ENCODE results near the gene CERS1.
"Not testable (repeated sequence)": the region's sequence is repeated elsewhere in the genome, so short reads cannot be mapped to it uniquely, and the experiment has no call there.

CERS1 gene

DNA sequence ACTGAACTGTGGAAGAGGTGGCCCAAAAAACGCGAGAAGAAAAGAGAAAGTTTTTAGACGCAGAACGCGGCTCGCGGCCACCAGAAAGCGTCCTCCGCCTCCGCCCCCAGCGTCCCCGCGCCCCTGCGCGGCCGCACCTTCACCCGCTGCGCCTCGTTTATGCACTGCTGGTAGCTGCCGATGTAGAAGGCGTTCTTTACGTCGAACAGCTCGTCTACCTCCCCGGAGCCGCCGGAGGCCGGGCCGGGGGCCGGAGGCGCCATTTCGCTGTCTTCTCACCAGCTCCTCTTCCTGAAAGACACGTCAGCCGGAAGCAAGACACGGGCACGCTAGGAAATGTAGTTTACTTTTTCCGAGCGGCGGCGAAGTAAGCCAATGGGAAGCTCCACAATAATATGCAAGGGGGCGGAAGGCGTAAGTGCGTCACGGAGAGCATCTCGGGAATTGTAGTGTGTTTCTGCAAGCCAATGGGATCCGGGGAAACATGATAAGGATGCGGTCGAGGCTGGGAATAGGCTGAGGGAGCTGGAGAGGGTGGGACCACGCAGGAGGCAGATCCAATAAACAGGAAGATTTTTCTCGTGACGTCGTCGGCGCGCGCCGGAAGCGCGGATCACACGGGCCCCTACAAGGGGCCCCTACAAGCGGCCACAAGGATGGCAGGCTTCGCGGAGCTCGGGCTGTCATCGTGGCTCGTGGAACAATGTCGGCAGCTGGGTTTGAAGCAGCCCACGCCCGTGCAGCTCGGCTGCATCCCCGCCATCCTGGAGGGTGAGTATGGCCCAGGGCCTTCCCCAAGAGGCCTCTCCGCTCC is 23.3 kb upstream of the CERS1 start, which contains the start of the genes COPE and DDX49:
Gene COPE (minus strand): TSS at position 302 of the 814 bp plus-strand sequence. CDS start 39 bp downstream, at position 263.
Gene DDX49 (plus strand): TSS at position 630 of the 814 bp plus-strand sequence. CDS start 27 bp downstream, at position 657.
- DNase-seq (ENCODE audit: low spot score), result peak; percentile 99

DNA sequence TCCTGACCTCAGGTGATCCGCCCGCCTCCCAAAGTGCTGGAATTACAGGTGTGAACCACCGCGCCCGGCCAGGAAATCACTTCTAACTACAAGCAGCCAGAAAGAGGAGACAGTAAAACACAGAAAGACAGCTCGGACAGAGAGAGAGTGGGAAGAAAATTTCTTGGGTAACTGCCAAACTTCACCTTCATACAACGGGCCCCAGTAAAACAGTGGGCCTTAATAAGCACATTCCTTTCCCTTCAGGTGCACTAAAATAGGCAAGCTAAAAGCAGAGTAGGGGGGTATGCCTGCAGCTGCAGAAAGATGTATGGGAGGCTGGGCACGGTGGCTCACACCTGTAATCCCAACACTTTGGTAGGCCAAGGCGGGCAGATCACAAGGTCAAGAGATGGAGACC is 21.6 kb upstream of the CERS1 start:
- not testable (repeated sequence) for DNase-seq (ENCODE audit: low spot score)

DNA sequence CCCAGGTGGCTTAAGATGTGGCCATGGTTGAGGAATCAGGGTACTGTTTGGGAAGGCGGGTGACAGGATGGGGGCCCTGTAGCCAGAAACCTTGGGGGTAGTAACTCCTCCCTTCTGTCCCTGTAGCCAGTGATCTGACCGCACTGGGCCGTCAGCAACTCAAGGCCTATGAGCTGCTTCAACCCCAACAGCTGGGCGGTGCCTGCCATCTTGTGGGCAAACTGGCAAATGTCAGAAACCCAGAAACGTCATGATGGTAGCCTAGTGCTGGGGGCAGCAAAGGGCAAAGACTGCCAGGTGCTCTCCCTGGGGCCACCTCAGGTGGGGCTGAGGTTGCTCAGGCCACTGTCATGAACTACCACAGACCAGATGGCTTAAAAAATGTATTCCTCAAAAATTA is 19.7 kb upstream of the CERS1 start:
- peak; percentile 36 for DNase-seq (ENCODE audit: low spot score)

DNA sequence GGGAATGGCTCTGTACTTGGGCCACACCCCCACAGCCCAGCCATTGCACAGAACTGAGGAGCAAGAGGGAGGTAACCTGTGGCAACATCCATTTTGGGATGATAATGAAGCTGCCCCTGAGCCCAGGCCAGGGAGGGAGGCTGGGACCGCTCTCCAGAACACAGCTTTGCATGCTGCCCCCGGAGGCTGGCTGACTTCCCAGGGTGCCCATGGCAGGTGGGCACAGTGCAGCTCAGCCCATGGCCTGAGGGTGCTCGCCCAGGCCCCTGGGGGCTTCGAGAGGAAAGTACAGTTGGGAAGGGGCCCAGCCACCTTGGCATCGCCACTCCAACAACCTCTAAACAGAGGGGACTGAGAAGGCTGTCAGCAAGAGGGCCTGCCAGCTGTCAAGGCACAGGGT is 17.5 kb upstream of the CERS1 start:
- no peak for DNase-seq (ENCODE audit: low spot score)

DNA sequence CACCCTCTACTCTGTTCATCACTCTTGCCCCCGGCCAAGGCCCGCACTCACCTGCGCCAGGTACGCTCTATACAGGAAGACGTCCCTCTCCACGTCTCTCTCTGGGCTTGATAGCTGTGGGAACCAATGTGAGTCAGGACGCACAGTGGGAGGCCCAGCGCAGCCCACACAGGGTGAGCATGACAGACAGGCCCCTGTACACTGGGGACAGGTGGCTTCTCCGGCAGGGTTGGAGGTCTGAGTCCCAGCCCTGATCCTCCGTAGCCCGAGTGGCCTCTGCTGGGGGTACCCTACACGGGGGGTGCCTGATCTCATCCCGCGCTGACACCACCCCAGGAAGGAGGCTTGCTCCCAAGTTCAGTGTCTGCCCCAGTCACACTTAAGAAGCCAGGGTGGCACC is 17.0 kb upstream of the CERS1 start:
- DNase-seq (ENCODE audit: low spot score), result no peak

DNA sequence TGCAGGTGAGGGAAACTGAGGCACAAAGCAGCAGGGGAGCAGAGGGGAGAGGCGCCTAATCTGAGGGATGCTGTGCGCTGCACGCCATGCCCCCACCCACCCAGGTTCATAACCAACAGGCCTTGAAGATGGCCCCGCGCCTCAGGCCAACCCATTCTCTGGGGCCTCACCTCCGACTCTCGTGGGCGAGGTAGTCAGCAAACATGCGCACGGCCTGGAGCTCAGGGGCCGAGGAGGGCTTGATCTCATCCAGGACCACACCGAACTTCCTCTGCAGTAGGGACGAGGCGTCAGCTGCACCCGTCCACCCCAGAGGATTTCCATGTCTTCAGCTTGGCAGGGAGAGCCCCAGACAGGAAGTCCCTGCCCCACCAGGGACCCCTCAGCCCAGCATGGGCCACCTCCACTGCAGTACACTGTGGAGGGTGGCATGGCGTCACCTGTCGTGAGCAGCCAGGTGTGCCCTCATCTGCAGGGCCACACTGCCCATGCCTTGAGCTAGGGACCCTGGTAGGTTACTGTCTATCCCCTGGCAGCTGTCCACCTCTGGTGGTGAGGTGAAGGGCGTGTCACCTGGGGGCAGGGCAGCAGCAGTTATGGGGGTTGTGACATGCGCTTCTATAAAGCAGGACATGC is 15.0 kb upstream of the CERS1 start:
- DNase-seq (ENCODE audit: low spot score), result no peak

DNA sequence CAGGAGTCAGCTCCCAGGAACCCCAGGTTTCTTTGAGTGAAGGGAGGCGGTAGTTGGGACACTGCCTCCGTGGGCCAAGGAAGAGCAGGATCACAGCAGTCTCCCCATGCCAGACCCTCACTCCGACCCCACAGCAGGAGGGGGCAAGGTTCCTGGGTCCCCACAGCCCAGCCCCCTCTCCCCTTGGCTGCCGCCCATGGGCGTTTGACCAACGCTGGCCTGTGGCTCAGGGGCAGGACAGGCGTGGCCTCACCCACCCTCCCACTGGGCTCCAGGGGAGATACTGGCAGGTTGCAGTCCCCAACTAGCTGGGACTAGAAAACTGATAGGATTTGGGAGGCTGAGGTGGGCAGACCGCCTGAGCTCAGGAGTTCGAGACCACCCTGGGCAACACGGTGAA is 14.1 kb upstream of the CERS1 start:
- DNase-seq (ENCODE audit: low spot score), result no peak

DNA sequence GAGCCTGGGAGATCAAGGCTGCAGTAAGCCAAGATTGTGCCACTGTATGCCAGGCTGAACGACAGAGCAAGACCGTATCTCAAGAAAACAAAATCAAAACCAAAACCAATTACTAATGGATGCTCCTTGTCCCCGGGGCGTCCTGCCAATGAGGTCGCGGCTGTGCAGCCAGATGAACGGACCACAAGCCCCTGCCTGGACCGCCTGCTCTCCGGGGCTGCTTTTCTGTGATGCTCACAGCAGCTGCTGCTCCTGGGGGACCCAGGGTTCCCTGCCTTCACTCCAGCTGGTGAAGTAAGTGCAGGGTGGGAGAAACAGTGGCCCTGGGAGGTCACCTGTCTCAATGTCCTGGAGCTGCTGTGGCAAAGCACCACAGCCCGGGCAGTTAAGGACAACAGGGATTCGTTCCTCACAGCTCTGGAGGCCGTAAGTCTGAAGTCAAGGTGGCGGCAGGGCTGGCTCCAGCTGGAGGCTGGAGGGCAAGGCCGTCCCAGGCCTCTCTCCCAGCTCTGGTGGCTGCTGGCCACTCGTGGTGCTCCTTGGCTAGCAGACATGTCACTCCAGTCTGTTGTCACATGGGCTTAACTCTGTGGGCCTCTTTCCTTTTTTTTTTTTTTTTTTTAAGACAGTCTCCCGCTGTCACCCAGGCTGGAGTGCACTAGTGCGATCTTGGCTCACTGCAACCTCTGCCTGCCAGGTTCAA is 13.1 kb upstream of the CERS1 start:
- no peak for DNase-seq (ENCODE audit: low spot score)

DNA sequence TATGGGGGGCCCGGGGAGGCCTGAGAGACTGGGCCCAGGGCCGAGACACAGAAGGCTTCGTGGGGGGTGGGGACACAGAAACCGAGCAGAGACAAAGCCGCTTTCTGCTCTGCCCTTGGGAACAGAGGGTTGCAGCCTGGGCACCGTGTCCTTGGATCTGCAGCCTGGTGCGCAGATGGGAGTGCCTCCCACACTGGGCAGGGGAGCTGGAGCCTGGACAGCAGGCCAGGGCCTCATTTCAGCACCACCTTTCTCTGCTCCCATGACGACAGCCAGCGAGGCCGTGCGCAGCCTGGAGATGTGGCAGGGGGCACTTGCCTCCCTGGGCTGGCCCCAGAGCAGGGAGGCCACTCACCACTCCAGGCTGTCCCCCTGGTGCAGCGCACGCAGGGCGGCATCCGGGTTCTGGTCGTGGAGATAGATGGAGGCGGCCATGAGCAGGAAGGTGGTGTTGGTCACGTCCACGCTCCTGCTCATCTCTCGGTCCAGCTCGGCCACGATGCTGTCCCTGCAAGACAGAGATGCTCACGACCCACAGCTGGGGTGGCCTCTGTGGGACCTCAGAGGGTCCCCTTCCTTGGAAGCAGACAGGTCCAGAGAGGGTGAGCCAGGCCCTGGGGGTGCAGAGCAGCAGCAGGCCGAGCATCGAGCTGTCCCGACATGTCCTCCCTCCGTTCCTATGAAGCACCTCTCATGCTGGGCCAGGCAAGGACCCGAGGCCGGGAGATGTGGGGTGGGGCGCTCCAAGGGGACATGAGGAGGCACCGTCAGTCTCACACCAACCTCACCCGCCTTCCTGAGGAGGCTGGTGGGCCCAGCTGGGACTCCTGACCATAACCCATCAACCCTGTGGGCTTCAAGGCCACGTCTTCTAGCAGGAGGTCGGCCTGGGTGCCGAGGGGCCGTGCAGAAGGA is 10.9 kb upstream of the CERS1 start:
- DNase-seq (ENCODE audit: low spot score), result no peak

DNA sequence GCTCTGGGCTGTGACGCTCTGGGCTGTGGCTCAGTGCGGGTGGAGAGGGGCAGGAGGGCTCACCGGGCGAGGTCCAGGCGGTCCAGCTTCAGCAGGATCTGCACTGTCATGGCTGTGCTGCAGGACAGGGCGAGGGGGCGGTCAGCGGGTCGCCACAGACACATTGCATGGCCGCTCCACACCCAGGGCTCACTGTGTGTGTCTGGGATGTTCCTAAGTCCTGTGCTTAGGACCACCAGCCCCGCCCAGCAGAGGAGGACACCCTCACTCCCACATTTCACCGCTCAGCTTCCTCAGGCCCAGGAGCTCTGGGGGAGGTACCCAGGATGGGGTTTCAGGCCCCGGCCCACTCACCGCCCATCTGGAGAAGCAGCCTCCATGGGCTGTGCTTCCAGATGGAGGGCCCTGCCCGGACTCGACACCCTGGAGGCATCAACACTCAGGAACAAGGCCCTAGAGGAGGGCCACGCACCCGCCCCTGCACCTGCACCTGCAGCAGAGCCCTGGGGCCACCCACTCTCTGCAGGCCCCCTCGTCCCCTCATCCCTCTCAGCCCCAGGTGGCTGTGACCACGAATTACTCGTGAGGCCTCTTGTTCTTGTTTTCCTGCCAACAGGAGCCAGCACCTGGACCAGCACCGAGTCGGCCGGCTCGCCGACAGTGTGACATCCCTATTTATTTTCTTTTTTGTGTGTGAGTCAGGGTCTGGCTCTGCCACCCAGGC is 9.7 kb upstream of the CERS1 start:
- DNase-seq (ENCODE audit: low spot score), result no peak

DNA sequence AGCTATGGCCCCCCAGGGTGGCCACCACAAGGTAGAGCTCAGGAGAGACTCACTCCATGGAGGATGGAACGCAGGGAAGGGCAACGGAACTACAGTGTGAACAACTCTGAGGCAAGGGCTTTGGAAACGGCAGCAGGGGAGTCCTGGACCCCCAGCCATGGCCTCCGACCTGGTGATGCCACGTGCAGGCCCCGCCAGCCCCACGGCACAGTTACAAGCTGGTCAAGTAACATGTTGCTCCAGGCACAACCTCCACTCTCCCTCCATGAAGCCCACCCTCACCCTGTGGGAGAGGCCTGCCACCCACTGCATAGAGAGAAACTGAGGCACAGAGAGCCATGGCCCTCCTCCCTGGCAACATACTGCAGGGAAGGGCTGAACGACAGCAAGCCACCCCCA is 9.1 kb upstream of the CERS1 start:
- DNase-seq (ENCODE audit: low spot score), result no peak

DNA sequence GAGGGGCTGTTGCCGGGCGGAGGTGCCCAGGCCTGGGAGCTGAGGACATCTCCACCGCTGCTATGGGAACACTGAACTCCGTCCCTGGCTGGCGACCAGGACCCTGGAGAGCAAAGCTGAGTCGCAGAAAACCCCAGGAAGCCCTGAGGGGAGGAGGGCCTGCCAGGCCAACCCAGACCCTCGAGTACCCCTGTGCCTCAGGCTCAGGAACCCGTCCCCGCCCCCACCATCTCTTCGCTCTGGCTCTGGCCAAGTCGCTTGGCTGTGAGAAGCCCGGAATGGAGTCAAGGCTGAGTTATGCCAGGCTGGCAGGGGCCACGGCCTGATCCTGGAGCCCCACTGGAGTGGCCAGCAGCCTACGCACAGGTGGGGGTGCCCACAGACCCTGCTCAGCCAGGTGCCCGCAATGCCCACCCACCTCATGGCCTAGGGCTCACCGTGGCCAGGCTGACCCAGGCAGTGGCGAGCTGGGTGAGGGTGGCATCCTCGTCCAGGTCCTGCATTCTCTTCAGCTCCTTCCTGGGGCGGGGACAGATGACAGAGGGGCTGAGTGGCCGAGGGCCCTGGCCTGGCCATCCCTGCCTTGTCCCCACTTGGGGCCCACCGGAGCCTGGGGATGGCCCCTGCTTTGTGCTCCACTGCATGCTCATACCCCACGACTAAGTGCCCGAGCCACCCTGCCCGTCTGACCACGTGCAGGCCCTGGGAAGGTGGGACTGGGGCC is 8.5 kb upstream of the CERS1 start:
- no peak for DNase-seq (ENCODE audit: low spot score)

DNA sequence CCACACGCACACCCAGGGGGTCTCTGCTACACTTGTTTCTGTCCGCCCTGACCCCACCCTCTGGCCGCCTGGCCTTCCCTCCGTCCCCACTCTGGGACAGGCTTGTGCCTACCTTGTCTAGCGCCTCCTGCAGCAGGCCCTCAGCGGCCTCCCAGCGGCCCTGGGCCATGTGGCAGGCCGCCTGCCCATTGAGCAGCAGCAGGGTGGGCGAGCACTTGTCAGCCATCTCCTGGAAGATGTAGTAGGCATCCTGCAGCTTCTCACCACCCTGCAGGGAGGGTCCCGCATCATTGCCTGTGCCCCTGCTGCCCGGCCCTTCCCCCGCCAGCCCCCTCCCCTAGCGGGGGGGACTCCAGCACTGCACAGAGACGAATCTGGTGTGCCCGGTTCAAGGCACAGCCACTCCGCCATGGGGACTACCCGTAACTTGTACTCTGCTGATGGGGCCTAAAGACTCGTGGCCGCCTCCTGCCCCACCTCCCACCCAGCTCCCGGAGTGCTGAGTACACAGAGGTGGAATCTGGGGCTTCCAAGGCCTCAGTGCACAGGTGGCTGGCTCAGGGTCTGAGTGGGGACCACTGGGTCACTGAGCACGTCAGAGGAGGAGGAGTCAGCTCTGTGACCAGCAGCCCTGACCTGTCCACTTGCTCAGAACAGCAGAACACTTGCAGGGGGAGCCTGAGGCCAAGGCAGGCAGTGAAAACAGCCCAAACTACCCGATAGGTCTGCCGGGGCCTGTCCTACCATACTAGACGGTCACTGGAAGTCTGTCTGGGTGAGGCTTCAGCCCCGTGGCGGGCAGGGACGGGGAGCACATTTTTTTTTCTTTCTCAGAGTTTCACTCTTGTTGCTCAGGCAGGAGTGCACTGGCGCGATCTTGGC is 7.4 kb upstream of the CERS1 start:
- DNase-seq (ENCODE audit: low spot score), result no peak

DNA sequence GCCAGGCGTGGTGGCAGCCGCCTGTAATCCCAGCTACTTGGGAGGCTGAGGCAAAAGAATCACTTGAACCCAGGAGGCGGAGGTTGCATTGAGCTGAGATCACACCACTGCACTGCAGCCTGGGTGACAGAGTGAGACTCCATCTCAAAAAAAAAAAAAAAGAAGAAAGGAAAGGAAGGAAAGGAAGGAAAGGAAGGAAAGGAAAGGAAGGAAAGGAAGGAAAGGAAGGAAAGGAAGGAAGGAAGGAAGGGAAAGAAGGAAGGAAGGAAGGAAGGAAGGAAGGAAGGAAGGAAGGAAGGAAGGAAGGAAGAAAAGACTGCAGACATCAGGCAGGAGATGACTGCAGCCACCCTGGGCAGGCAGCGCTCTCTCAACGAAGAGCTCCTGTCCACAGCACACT is 6.6 kb upstream of the CERS1 start:
- DNase-seq (ENCODE audit: low spot score), result not testable (repeated sequence)

DNA sequence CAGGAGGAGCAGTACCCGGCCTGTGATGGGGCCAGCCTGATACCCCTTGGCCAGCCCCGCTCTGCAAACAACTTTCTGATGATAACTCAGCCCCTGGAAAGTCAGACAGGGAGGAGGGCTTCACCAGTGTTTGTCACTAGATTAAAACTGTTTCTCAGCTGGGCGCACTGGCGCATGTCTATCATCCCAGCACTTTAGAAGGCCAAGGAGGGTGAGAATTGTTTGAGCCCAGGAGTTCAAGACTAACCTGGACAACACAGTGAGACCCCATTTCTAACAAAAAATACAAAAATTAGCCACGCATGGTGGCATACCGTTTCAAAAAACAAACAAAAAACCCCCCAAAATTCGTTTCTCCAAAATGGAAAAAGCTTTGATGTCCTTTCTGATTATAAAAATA is 5.5 kb upstream of the CERS1 start:
- no peak for DNase-seq (ENCODE audit: low spot score)

DNA sequence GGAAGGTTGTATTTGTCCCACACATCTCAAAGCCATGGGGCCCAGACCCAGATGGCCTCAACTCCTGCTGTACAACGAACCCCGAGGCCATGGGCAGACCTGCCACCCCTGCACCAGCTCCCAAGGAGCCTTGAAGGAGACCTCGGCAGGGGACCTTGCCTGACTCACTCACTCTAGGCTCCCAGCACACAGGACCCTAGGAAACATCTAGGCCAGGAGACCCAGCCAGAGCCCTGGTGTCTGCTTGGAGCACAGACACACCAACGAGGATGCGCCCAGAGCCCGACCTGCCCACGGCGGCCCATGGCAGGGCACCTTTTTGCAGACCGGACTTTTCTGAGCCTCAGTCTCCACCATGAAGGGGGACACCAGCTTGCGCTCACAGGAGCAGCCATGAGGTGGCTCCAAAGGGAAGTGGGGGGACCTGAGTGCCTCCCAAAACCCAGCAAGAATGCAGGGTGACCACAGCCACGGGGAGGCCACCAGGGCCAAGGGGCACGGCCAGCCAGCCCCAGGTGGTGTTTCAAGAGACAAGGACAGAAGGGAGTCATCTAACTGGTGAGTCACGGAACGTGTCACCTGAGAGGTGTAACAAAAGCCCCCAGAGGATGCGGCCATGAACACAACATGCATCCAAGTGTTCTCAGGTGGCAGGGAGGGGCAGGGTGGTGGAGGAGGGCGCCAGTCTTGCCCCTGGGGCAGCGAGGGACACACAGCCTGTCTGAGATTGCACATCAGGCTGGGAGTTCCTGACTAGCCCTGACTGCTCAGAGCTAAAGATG is 4.9 kb upstream of the CERS1 start:
- no peak for DNase-seq (ENCODE audit: low spot score)

DNA sequence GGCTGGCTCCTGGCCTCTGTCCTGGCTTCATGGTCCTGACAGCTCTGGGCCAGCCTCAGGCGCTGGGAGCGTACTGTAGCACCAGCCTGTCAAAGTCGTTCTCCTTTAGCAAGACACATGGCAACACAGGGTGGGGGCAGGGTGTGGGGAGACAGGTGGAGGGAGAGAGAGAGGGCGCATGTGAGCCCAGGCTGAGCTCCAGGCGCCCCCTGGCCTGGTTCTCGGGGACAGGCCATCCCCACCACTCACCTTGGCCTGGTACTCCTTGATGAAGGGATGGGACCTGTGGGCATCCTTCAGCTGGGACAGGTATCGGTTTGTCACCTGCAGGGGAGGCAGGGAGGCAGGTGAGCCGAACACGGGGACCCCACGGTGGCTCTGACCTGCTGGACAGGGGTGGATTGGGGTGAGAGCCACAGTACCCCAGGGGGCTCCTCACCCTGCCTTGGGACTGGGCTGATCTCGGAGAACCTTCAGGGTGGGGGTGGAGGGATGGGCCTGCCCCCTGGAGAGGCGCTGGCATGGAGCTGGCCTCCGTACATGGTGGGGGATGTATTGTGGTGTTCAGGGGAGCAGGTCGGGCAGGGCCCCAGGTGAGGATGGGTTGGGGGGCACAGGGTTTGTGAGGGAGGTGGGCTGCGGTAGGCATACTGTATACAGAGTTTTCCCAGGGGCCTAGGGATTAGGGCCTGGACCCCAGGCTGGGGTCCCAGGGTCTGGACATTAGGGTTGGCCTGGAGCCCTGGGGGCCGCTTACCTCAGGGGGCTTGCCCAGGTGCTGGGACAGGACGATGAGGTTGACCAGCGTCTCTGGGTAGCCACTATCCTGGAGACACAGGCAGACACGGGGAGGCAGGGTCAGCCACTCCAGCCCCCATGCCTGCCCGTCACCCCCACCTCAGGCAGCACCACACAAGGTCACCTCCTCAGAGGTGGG is 3.9 kb upstream of the CERS1 start:
- no peak for DNase-seq (ENCODE audit: low spot score)
